GM12864 (cell line): Measurements from ENCODE around the gene MC2R.

Experiments used
- DNase-seq: peaks from one replicate; pipeline ENCODE4 v3.0.0-alpha.2; 2011; ENCODE audit warnings: low read depth
- H3K4me3 ChIP-seq: 2 replicates; pipeline ENCODE4 v1.5.1; 2011; ENCODE audit warnings: mild to moderate bottlenecking, low read depth, low read length, control low read depth
- CTCF ChIP-seq: IDR thresholded peaks from 2 replicates; pipeline ENCODE4 v1.5.1; 2011; ENCODE audit warnings: low read depth, mild to moderate bottlenecking, moderate library complexity, low read length, control low read depth, inconsistent platforms; ENCODE audit errors: missing control alignments

Gene MC2R

GRCh38 chr18:13930964-13931363 is 15.6 kb upstream of the MC2R start:
- no peak for TF ChIP-seq CTCF
- DNase-seq: no peak

GRCh38 chr18:13923221-13923620 is 7.9 kb upstream of the MC2R start:
- DNase-seq: no peak
- no peak overlapping the region for H3K4me3 ChIP-seq

More at GRCh38 chr18:13930964-13931363, 15.6 kb upstream of the MC2R start:
- H3K4me3 ChIP-seq: no peak overlapping the region

GRCh38 chr18:13918898-13919297 is 3.6 kb upstream of the MC2R start:
- no peak overlapping the region for H3K4me3 ChIP-seq
- no peak for TF ChIP-seq CTCF
- no peak for DNase-seq

More at GRCh38 chr18:13923221-13923620, 7.9 kb upstream of the MC2R start:
- no peak for TF ChIP-seq CTCF

GRCh38 chr18:13917401-13917800 is 2.1 kb upstream of the MC2R start:
- DNase-seq: no peak
- TF ChIP-seq CTCF: no peak
- H3K4me3 ChIP-seq: no peak overlapping the region

GRCh38 chr18:13916559-13916958 is 1.2 kb upstream of the MC2R start:
- DNase-seq: no peak
- no peak overlapping the region for H3K4me3 ChIP-seq
- TF ChIP-seq CTCF: no peak

GRCh38 chr18:13915995-13916431 is 677 bp upstream of the MC2R start:
- H3K4me3 ChIP-seq: no peak overlapping the region
- no peak for TF ChIP-seq CTCF

GRCh38 chr18:13914756-13915155 is 580 bp downstream of the MC2R start:
- no peak overlapping the region for H3K4me3 ChIP-seq
- TF ChIP-seq CTCF: no peak
- no peak for DNase-seq

More at GRCh38 chr18:13915995-13916431, 677 bp upstream of the MC2R start:
- no peak for DNase-seq
